Renal pelvis (tissue), 4 donors: ENCODE data around the gene ARMC7. TPM values are rescaled to one million over a fixed set of nuclear protein-coding genes. Genes with fewer than 3 reads are reported as not detected.
"Not testable (repeated sequence)": the region's sequence is repeated elsewhere in the genome, so short reads cannot be mapped to it uniquely, and the experiment has no call there.

Experiments used
- DNase-seq: peaks from one replicate; pipeline ENCODE4 v3.0.0-alpha.2; 2013
- polyA plus RNA-seq, 3 donors: library from polyadenylated mRNA; unstranded; fragments of 120-200 nt; gene quantifications; one replicate each; pipeline ENCODE4 v1.2.1, GENCODE V29; 2013; ENCODE audit not compliant: insufficient read length in 3 of 3

The ARMC7 gene
- polyA plus RNA-seq, 3 donors = 17.3 to 19.1 (median 18.9) TPM

DNA sequence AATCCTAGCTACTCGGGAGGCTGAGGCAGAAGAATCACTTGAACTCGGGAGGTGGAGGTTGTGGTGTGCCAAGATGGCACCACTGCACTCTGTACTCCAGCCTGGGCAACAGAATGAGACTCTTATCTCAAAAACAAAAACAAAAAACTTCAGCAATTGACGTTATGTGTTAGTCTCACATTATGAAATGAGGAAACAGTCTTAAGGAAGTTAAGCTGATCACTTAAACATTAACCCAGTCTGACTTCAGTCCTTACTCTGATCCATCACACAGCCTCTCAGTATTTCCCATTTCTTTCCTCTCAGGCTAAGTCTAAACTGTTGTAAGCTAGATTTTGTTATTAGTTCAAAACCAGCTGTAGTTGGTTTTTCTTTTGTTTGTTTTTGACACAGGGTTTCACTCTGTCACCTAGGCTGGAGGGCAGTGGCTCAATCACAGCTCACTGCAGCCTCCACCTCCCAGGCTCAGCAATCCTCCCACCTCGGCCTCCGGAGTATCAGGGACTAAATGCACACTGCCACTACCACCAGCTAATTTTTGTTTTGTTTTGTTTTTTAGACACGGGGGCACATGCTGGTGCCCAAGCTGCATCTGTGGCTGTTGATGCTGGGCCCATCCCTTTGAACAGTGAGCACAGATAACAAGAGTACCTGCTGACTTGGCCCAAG lies 38.2 kb downstream of the ARMC7 start:
- no peak for DNase-seq

DNA sequence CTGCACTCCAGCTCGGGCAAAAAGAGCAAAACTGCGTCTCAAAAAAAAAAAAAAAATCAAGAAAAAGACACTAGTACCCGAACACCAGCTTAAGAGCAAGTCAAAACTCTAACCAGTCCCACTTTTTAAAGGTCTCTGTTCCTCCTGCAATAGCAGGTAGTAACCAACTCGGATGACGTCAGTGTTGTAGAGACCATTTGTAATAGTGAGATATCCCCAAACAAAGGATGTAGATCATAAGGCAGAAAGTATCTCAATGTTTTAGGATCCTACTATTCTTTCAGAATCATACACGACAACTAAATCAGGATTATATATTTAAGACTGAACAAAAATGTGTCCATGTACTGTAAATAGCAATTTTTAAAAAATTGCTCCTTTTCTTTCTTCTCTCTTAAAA lies 42.2 kb downstream of the ARMC7 start:
- DNase-seq = peak; percentile 30

DNA sequence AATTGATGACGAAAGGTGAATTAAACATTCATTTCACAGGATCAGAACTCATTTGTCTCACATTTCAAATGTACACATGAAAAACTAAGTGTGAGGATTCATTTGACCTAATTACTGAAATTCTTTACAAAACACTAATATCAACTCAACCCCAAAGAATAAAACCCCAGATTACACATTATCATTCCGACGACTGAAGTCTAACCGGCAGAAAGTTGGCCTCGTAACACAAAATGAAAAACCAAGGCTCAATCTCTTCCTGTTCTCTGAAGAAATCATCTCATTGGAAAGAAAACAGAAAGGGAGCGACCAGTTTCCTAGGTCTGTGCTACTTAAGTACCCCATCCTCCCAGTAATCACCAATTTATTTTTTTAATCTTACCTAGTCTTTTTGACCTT lies 42.8 kb downstream of the ARMC7 start:
- no peak for DNase-seq

DNA sequence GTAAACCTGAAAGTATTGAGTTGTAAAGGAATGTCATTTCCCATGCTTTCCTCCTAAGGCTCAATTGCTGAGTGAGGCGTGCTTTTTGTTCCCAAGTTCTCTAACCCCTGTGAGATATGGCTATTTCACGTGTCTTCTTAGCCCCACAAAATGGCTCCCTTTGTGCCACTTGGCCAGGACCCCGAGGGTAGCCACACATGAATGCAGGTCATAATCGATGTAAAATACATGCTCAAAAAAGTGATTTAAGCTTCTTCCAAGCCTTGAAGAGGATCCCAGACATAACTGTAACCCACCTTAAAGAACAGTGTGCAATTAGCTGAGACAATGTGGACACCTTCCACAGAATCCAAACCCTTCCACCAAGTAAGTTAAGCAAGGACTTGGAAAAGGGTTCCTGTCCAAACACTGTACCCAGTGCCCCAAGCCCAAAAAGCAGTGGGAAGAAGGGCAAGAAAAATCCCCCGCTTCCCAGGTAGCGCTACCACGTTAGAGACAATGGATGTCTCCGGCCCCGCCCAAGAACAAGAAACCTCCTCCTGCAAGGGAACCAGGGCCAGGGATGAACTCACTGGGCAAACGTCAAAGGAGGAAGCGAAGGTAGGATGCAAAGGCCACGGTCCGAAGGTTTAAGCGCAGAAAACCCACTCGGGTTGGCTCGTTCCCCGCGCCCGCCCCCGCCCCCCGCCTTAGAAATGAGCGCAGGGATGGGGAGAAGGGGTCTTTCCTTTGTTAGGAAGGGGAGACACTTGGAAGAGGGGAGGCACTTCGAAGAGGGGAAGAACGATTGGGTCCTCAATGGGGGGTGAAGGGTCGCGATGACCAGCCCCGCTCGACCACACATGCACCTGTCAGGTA lies 43.4 kb downstream of the ARMC7 start:
- DNase-seq = peak; percentile 58

DNA sequence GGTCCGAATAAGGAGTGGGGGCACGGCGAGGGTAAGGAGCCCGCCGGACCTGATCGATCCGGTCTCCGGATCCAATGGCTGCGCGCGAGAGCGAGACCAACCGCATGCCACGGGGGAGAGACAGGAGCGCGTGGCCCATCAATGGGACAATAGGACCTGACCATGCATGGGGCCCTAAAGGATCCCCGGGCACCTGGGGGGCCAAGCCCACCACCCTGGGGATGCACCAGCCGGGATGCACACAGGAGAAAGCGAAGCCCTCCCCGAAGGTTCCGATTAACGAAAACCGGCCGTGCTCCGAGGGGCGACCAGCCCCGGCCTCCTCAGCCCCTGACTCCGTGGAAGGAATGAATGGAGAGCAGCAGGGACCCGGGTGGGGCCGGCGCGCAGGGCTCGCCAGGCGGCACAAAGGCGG lies 44.0 kb downstream of the ARMC7 start:
- DNase-seq = no peak

DNA sequence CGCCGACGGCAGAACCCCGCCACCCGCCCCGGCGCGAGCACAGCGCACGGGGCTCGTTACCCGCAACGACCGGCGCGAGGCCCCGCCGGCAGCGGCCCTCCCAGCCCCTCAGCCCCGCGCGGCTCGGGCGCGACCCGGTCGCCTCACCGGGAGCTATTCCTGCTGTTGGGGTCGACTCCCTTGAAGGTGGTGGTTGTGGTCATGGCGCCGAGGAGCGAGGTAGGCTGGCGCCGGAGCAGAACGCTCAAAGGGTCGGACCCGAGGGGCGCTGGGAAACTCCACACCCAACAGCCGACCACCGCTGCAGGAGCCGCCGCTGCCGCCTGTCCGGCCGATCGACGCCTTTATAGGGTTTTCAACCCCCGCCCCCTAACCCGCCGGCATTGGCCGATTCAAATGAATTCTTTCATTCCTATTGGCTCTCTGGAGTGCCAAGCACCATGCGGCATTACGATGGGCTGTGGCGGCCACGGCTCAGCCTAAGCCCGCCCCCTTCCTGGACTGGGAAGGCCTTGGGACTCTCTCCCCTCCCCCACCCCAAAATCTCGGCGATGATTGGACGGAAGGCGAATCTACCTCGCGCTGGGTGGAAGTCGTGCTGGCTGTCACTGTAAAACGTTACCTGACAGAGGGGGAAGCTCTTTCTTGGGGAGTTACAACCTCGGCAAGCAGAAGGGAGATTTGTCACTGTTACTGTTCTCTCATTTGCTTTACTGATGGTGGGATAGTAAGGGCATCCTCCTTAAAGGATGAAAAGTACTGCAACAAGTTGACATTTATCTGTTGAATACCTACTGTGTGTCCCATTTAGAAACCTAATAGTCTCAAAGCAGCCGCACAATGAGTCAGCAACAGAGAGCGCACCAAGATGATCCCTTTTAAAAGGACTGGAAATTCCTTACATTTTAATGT lies 44.7 kb downstream of the ARMC7 start, which contains the start of gene JPT1:
TSS of gene JPT1 (minus strand) at position 318 of the 912 bp plus-strand sequence. CDS start at position 203, 115 bp downstream.
- DNase-seq = peak; percentile 99

DNA sequence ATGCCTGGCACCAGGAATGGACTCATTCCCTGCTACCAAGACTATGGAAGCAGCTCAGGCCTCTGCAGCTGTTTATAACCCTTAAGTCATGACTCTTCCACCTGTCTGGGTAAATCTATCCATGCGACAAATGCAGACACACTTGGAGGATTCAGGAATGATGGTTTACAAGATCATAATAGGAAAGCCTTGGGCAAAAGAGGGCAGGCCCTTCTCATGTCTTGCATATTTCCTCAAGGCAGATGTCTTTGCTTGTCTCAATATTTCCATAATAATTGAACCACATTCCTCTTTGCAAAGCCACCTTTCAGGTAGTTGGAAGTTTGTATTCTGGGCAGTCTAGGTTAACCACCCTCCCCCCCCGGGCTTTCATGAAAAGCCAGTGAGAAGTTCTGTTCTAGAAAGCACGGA lies 45.4 kb downstream of the ARMC7 start:
- DNase-seq = peak; percentile 20

DNA sequence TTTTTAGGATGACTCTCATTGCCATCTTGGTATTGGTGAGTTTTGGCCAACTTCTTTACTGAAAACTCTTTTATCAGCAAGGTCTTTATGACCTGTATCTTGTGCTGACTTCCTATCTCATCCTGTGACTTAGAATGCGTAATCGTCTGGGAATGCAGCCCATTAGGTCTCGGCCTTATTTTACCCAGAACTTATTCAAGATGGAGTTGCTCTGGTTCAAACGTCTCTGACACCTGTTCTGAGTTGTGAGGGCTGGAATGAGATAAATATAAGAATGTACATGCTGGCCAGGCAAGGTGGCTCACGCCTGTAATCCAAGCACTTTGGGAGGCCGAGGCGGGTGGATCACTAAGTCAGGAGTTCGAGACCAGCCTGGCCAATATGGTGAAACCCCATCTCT lies 48.7 kb downstream of the ARMC7 start:
- not testable (repeated sequence) for DNase-seq

DNA sequence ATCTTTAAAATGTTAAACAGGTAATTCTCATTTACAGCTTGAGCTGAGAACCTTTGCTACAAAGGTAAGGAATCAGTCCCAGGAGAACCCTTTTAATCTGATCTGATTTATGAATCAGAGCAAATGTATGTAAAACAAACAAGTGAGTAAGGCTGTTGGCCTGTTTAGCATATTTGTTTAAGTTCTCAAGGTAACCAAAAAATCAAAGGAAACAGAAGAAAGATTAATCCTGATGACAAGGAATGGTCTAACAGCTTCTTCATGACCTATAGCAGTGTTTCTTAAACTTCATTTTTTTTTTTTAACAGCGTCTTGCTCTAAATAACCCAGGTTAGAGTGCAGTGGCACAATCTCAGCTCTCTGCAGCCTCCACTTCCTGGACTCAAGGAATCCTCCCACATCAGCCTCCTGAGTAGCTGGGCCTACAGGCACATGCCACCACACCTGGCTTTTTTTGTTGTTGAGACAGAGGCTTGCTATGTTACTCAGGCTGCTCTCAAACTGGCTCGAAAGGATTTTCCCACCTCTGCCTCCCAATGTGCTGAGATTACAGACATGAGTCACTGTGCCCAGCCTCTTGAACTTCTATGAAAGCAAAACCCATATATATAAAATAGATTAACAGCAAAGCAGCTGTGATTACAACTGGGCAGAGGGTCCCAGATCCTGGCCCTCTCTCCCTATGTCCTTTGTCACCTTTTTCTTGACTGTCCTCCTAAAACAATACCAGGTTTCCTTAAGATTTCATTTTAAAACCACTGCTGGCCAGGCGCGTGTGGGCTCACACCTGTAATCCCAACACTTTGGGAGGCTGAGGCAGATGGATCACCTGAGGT lies 49.6 kb downstream of the ARMC7 start:
- DNase-seq = no peak

DNA sequence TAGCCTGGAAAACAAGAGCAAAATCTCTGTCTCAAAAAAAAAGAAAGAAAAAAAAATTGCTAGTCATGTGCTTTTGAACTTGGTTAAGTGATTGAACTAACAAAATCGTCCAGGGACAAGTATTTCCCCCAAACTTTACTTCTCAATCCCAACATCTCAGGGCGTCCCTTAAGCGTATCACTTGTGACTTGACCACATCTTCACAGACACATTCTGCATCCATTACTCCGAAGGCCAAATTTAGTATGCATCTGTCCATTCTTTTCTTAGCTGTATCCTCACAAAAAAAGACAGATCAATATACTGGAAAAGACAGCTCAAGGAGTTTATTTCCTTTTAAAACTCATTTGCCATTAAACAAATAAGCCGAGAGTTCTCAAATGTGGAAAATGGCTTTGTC lies 50.4 kb downstream of the ARMC7 start:
- no peak for DNase-seq

DNA sequence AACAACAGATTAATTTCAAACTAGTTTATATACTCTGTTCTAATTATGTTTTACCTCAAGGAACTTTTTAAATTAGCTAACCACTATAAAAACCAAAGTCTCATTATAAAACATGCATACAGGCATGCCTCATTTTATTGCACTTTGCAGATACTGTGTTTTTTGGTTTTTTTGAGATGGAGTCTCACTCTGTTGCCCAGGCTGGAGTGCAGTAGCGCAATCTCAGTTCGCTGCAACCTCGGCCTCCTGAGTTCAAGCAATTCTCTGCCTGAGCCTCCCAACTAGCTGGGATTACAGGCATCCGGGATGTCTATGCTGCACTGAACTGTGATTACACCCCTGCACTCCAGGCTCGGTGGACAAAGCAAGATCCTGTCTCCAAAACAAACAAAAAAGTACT lies 53.3 kb downstream of the ARMC7 start:
- no peak for DNase-seq

DNA sequence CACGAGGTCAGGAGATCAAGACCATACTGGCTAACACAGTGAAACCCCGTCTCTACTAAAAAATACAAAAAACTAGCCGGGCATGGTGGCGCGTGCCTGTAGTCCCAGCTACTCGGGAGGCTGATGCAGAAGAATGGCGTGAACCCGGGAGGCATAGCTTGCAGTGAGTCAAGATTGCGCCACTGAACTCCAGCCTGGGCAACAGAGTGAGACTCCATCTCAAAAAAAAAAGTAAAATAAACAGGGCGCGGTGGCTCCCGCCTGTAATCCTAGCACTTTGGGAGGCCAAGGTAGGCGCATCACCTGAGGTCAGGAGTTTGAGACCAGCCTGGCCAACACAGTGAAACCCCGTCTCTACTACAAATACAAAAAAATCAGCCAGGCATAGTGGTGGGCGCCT lies 54.8 kb downstream of the ARMC7 start:
- DNase-seq = not testable (repeated sequence)

DNA sequence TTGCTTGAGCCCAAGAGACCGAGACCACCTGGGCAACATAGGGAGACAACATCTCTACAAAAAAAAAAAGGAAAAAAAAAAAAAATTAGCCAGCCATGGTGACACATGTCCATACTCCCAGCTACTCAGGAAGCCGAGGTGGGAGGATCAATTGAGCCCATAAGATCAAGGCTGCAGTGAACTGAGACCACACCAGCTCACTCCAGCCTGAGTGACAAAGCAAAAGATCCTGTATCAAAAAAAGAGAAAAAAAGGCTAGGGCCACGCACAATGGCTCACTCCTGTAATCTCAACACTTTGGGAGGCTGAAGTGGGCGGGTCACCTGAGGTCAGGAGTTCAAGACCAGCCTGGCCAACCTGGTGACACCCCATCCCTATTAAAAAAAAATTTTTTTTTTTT lies 59.2 kb downstream of the ARMC7 start:
- no peak for DNase-seq

DNA sequence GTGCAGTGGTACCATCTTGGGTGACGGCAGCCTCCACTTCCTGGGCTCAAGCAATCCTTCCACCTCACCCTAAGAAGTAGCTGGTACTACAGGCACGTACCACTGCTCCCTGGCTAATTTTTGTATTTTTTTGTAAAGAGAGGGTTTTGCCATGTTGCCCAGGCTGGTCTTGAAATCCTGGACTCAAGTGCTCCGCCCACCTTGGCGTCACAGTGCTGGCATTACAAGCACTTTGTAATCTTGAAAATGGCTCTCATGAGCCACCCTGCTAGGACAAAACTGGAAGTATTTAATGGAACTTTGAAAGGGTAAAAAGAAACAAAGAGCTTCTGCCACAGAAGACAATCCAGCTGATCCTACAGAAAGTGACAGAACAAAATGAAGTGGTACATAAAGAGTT lies 63.8 kb downstream of the ARMC7 start:
- DNase-seq = no peak

DNA sequence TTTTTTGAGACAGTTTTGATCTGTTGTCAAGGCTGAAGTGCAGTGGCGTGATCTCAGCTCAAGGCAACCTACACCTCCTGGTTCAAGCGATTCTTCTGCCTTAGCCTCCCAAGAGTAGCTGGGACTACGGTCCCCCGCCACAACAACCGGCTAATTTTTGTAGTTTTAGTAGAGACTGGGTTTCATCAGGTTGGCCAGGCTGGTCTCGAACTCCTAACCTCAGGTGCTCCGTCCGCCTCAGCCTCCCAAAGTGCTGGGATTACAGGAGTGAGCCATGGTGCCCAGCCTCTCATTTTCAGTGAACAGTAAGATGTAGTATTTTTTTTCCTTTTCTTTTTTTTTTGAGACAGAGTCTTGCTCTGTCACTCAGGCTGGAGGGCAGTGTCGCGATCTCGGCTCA lies 65.2 kb downstream of the ARMC7 start:
- DNase-seq = no peak

DNA sequence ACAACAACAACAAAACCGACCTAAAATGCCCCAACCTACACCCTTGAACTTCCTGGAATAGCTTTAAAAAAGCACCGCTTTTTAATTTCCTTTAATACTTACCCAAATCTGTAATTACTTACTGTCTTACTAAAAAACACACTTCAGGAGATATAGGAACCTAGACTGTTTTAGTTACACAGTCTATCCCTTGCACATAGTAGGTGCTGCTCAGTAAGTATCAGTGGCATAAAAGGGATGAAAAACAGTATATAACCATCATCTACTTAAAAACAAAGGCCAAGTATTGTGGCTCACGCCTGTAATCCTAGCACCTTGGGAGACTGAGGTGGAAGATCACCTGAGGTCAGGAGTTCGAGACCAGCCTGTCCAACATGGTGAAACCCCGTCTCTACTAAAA lies 66.9 kb downstream of the ARMC7 start:
- DNase-seq = no peak

DNA sequence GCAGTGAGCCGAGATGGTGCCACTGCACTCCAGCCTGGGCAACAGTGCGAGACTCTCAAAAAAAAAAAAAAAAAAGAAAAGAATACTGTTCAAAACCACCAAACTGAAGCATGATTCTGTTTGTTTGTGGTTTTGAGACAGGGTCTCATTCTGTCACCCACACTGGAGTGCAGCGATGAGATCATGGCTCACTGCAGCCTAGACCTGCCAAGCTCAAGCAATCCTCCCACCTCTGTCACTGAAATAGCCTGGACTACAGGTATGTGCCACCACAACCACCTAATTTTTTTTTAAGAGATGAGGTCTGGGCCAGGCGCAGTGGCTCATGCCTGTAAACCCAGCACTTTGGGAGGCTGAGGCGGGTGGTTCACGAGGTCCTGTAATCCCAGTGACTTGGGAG lies 68.7 kb downstream of the ARMC7 start:
- DNase-seq = no peak
